Measurements from ENCODE around the gene GBX1.

GRCh38 chr7:151213826-151214225 lies 46.3 kb upstream of the GBX1 start:
- TF ChIP-seq CTCF (IDR thresholded peaks at IDR 0.05) (no peak), POLR2A (IDR thresholded peaks at IDR 0.05) (no peak)

Data from body of pancreas (tissue), 4 donors.